GM23248 (cell line): ENCODE results near the gene CYFIP1. TPM values are rescaled to one million over a fixed set of nuclear protein-coding genes. Genes with fewer than 3 reads are reported as not detected.

Experiments used
- DNase-seq: peaks from one replicate; pipeline ENCODE4 v3.0.0-alpha.2; 2015
- H2AFZ ChIP-seq: fragments of 200-600 bp; sonication (generic); 2 replicates; pipeline ENCODE4 v1.6.1; 2016; ENCODE audit warnings: antibody characterized with exemption
- H3F3A ChIP-seq: fragments of 200-600 bp; sonication (generic); 2 replicates; pipeline ENCODE4 v1.6.1; 2016; ENCODE audit warnings: mild to moderate bottlenecking, antibody characterized with exemption, mixed run types; ENCODE audit not compliant: insufficient read depth
- H3K27ac ChIP-seq: fragments of 200-600 bp; sonication (generic); 2 replicates; pipeline ENCODE4 v1.5.1; 2016; ENCODE audit warnings: mild to moderate bottlenecking
- H3K27me3 ChIP-seq: fragments of 200-600 bp; sonication (generic); replicated peaks from 2 replicates; pipeline ENCODE4 v1.6.1; 2016; ENCODE audit warnings: mild to moderate bottlenecking; ENCODE audit not compliant: insufficient read depth
- H3K36me3 ChIP-seq: fragments of 200-600 bp; sonication (generic); 2 replicates; pipeline ENCODE4 v1.6.1; 2016; ENCODE audit warnings: low read depth, mild to moderate bottlenecking
- H3K4me1 ChIP-seq: fragments of 200-600 bp; sonication (generic); 2 replicates; pipeline ENCODE4 v1.6.1; 2016; ENCODE audit warnings: mild to moderate bottlenecking; ENCODE audit not compliant: insufficient read depth
- H3K4me2 ChIP-seq: fragments of 200-600 bp; sonication (generic); one replicate; pipeline ENCODE4 v1.6.1; 2016; ENCODE audit warnings: mild to moderate bottlenecking; ENCODE audit not compliant: unreplicated experiment
- H3K4me3 ChIP-seq: fragments of 200-600 bp; sonication (generic); 2 replicates; pipeline ENCODE4 v1.5.1; 2016; ENCODE audit warnings: mild to moderate bottlenecking
- H3K79me2 ChIP-seq: fragments of 200-600 bp; sonication (generic); 2 replicates; pipeline ENCODE4 v1.6.1; 2016; ENCODE audit warnings: mild to moderate bottlenecking; ENCODE audit not compliant: insufficient read depth
- H3K9ac ChIP-seq: fragments of 200-600 bp; sonication (generic); 2 replicates; pipeline ENCODE4 v1.6.1; 2016; ENCODE audit warnings: mild to moderate bottlenecking
- H3K9me2 ChIP-seq: fragments of 200-600 bp; sonication (generic); 2 replicates; pipeline ENCODE4 v1.6.1; 2016; ENCODE audit warnings: mixed run types, mild to moderate bottlenecking, moderate library complexity; ENCODE audit not compliant: insufficient read depth
- H3K9me3 ChIP-seq: fragments of 200-600 bp; sonication (generic); one replicate; pipeline ENCODE4 v1.6.1; 2017; ENCODE audit warnings: low read depth
- H4K20me1 ChIP-seq: fragments of 200-600 bp; sonication (generic); 2 replicates; pipeline ENCODE4 v1.6.0; 2016; ENCODE audit not compliant: insufficient read depth
- EZH2 ChIP-seq: fragments of 200-600 bp; sonication (generic); IDR thresholded peaks from 2 replicates; pipeline ENCODE4 v1.6.1; 2018; ENCODE audit warnings: antibody characterized with exemption, mild to moderate bottlenecking; ENCODE audit not compliant: insufficient read depth, poor library complexity, severe bottlenecking
- EZH2phosphoT487 ChIP-seq: fragments of 200-600 bp; sonication (generic); IDR thresholded peaks from 2 replicates; pipeline ENCODE4 v1.6.1; 2018; ENCODE audit warnings: antibody characterized with exemption, moderate library complexity, mild to moderate bottlenecking, low read depth; ENCODE audit not compliant: insufficient read depth
- WGBS, 2 experiments: methylation state at CpG; one replicate each; pipeline ENCODE4 v1.1.6; 2015 to 2017; ENCODE audit warnings: low lambda C conversion rate in 2 of 2, low coverage in 1 of 2; ENCODE audit errors: missing lambda C conversion rate in 2 of 2; 5-methylcytosine and 5-hydroxymethylcytosine counted together
- in situ Hi-C: fragments of 300-500 bp; cut with MboI; formaldehyde crosslinking; loops from 2 replicates; pipeline ENCODE4 v1.15.0; 2020
- polyA plus RNA-seq: library from polyadenylated mRNA; unstranded; fragments of >200 nt; fragmentation: Nextera tagmentation; extraction: Ambion mirVana; gene quantifications from 2 replicates; pipeline ENCODE4 v1.2.1, GENCODE V29; 2016
- total RNA-seq: library from RNA; depleted of rRNA; stranded (reverse); fragments of >200 nt; shearing (Covaris generic); gene quantifications from 2 replicates; pipeline ENCODE4 v1.2.3, GENCODE V29; 2014

The CYFIP1 gene
- total and polyA plus RNA-seq, 2 experiments from 2014 or later, result 80.5 to 129 TPM

DNA sequence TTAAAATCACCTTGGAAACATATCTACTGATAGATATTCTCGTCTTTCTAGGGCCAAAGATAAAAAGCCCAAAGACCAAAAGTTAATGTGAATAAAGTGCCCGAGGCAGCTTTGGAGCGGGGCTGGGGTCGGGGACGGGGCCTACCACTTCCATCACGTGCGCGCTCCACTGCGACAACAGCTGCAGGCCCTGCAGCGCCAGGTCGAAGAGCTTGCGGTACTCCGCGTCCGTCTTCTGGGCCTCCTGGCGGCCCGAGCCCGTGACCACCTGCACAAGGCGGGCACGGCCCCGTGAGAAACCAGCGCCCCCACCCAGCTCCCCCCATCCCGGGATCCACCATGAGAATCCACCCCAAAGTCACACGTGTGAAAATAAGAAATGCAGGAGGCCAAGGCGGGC, 52.4 kb downstream of the CYFIP1 start:
- Histone ChIP-seq H3K27ac (no peak overlapping the region), H3K9me2 (no peaks in the 10 kb centered on the region), H3K4me3 (no peak overlapping the region), H3K79me2 (no peaks in the 10 kb centered on the region), H3K27me3 (no peaks in the 10 kb centered on the region), H3K4me2 (no peak overlapping the region), H3K9me3 (no peaks in the 10 kb centered on the region), H4K20me1 (no peaks in the 10 kb centered on the region), H3K36me3 (peaks cover 21% of the 10 kb centered on the region; the same call in 1 of the 2 replicates), H3K4me1 (no peaks in the 10 kb centered on the region), H3K9ac (no peak overlapping the region), H2AFZ (no peak overlapping the region), H3F3A (no peaks in the 10 kb centered on the region)
- 98% methylated on average over 14 to 25 of the region's 25 CpGs for WGBS, 2 experiments
- in situ Hi-C loops, result no loop called here
- TF ChIP-seq EZH2phosphoT487, result no peak
- no peak for TF ChIP-seq EZH2
- DNase-seq, result no peak

GRCh38 chr15:22925875-22926274, 54.3 kb downstream of the CYFIP1 start:
- TF ChIP-seq EZH2phosphoT487 (no peak), EZH2 (no peak)
- Histone ChIP-seq H3K4me2 (no peak overlapping the region), H3K79me2 (no peaks in the 10 kb centered on the region), H3K27me3 (no peaks in the 10 kb centered on the region), H3K9me2 (no peaks in the 10 kb centered on the region), H3K9me3 (no peaks in the 10 kb centered on the region), H3K27ac (no peak overlapping the region), H3K36me3 (peaks cover 9% of the 10 kb centered on the region; the same call in 1 of the 2 replicates), H3K4me1 (no peaks in the 10 kb centered on the region), H4K20me1 (no peaks in the 10 kb centered on the region), H3F3A (no peaks in the 10 kb centered on the region), H3K9ac (no peak overlapping the region), H2AFZ (no peak overlapping the region), H3K4me3 (no peak overlapping the region)
- WGBS, 2 experiments, result 95 to 97% methylated on average over 17 of the region's 17 CpGs
- in situ Hi-C loops, result no loop called here
- no peak for DNase-seq

GRCh38 chr15:22922003-22922402, 58.2 kb downstream of the CYFIP1 start:
- Histone ChIP-seq H3K4me2 (no peak overlapping the region), H3K9me3 (no peaks in the 10 kb centered on the region), H4K20me1 (no peaks in the 10 kb centered on the region), H3K4me1 (peaks cover 2% of the 10 kb centered on the region; the same call in 1 of the 2 replicates), H3K79me2 (no peaks in the 10 kb centered on the region), H2AFZ (no peak overlapping the region), H3F3A (no peaks in the 10 kb centered on the region), H3K27me3 (no peaks in the 10 kb centered on the region), H3K36me3 (peaks cover 8% of the 10 kb centered on the region; the same call in 1 of the 2 replicates), H3K9me2 (no peaks in the 10 kb centered on the region), H3K9ac (no peak overlapping the region), H3K27ac (no peak overlapping the region), H3K4me3 (no peak overlapping the region)
- 97 to 99% methylated on average over 5 of the region's 5 CpGs for WGBS, 2 experiments
- no peak for DNase-seq
- TF ChIP-seq EZH2 (no peak), EZH2phosphoT487 (no peak)
- in situ Hi-C loops, result no loop called here

- no peak overlapping the region for H2AFZ ChIP-seq
- H3K27me3 ChIP-seq, result no peaks in the 10 kb centered on the region
- H3F3A ChIP-seq, result no peaks in the 10 kb centered on the region
- no peak for TF ChIP-seq EZH2phosphoT487
- DNase-seq, result no peak
- no peak overlapping the region for H3K4me3 ChIP-seq
- H3K9me3 ChIP-seq, result no peaks in the 10 kb centered on the region
- peaks cover 2% of the 10 kb centered on the region; the same call in 1 of the 2 replicates for H3K4me1 ChIP-seq
- no peaks in the 10 kb centered on the region for H3K79me2 ChIP-seq
- H4K20me1 ChIP-seq, result no peaks in the 10 kb centered on the region
- H3K4me2 ChIP-seq, result no peak overlapping the region
- 89 to 90% methylated on average over 3 of the region's 3 CpGs for WGBS, 2 experiments
- no peak overlapping the region for H3K9ac ChIP-seq
- no peak overlapping the region for H3K27ac ChIP-seq
- in situ Hi-C loops, result no loop called here
- H3K36me3 ChIP-seq, result peaks cover 16% of the 10 kb centered on the region; the same call in 1 of the 2 replicates
- no peaks in the 10 kb centered on the region for H3K9me2 ChIP-seq
Observed at GRCh38 chr15:22919171-22919570, 61.0 kb downstream of the CYFIP1 start.

DNA sequence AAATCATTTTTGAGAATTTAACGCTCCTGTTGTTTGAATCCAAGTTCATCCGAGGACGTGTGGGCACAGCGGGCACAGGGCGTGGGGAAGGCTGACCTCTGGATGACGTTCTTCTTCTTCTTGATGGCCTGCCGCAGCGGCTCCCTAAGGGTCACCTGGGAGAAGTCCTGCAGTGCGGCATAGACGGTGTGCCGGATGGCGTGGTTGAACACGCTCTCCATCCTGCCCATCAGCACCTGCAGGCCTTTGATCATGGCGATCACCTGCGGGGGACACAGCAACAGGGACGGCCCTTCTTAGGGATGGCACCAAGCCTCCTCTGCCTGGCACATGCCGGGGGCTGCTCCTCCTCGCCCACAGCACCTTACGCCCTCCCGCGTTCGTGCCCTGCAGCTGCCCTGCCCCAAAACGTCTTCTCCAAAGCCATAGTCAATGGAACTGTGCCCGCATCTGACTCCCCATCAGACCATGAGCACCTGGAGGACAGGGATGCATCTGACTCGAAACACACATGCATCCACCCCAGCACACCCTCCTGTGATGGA, 61.5 kb downstream of the CYFIP1 start:
- WGBS, 2 experiments, result 95 to 98% methylated on average over 24 to 25 of the region's 25 CpGs
- Histone ChIP-seq H4K20me1 (no peaks in the 10 kb centered on the region), H3K4me1 (peaks cover 2% of the 10 kb centered on the region; the same call in 1 of the 2 replicates), H3K27ac (no peak overlapping the region), H3K27me3 (no peaks in the 10 kb centered on the region), H2AFZ (no peak overlapping the region), H3K36me3 (peaks cover 16% of the 10 kb centered on the region; the same call in 1 of the 2 replicates), H3F3A (no peaks in the 10 kb centered on the region), H3K9me3 (no peaks in the 10 kb centered on the region), H3K4me2 (no peak overlapping the region), H3K9ac (no peak overlapping the region), H3K9me2 (no peaks in the 10 kb centered on the region), H3K79me2 (no peaks in the 10 kb centered on the region), H3K4me3 (no peak overlapping the region)
- in situ Hi-C loops, result no loop called here
- no peak for DNase-seq
- TF ChIP-seq EZH2, result no peak
- no peak for TF ChIP-seq EZH2phosphoT487
